Measurements from ENCODE around the gene SCAMP2.
A peak's percentile ranks its signal among the peaks of the same experiment; 100 is the strongest.

SCAMP2 gene

GRCh38 chr15:74858369-74858740, 14.8 kb downstream of the SCAMP2 start:
- no peak for DNase-seq (ENCODE audit: low read depth in 2 of 2)

GRCh38 chr15:74857671-74858368, 15.3 kb downstream of the SCAMP2 start:
- no peak for DNase-seq (ENCODE audit: low read depth in 2 of 2)

GRCh38 chr15:74857082-74857655, 16.0 kb downstream of the SCAMP2 start:
- DNase-seq (ENCODE audit: low read depth in 2 of 2): no peak

GRCh38 chr15:74856537-74856936, 16.6 kb downstream of the SCAMP2 start:
- DNase-seq (ENCODE audit: low read depth in 2 of 2): no peak

- DNase-seq (ENCODE audit: low read depth in 2 of 2): no peak
Observed at GRCh38 chr15:74855857-74856256, 17.3 kb downstream of the SCAMP2 start.

GRCh38 chr15:74854453-74855022, 18.6 kb downstream of the SCAMP2 start:
- no peak for DNase-seq (ENCODE audit: low read depth in 2 of 2)

- no peak for DNase-seq (ENCODE audit: low read depth in 2 of 2)
Observed at GRCh38 chr15:74851960-74852359, 21.2 kb downstream of the SCAMP2 start.

GRCh38 chr15:74850393-74850792, 22.8 kb downstream of the SCAMP2 start:
- DNase-seq (ENCODE audit: low read depth in 2 of 2): no peak

GRCh38 chr15:74847432-74847831, 25.7 kb downstream of the SCAMP2 start:
- no peak for DNase-seq (ENCODE audit: low read depth in 2 of 2)

- DNase-seq (ENCODE audit: low read depth in 2 of 2): no peak
Observed at GRCh38 chr15:74845581-74845980, 27.6 kb downstream of the SCAMP2 start.

GRCh38 chr15:74845208-74845568, 28.0 kb downstream of the SCAMP2 start:
- peak; percentile 39 for DNase-seq (ENCODE audit: low read depth in 2 of 2)

GRCh38 chr15:74844319-74845207, 28.6 kb downstream of the SCAMP2 start:
- DNase-seq (ENCODE audit: low read depth in 2 of 2): no peak

GRCh38 chr15:74843891-74844299, 29.3 kb downstream of the SCAMP2 start:
- DNase-seq (ENCODE audit: low read depth in 2 of 2): no peak

- no peak for DNase-seq (ENCODE audit: low read depth in 2 of 2)
Observed at GRCh38 chr15:74843445-74843828, 29.7 kb downstream of the SCAMP2 start.

- peak; percentile 91 to 92 for DNase-seq (ENCODE audit: low read depth in 2 of 2)
Observed at GRCh38 chr15:74842581-74843444, 30.4 kb downstream of the SCAMP2 start, which contains the start of gene ULK3. TSS of gene ULK3 (minus strand) at chr15:74843156. CDS start at chr15:74843105, 51 bp downstream.

GRCh38 chr15:74841891-74842373, 31.2 kb downstream of the SCAMP2 start:
- DNase-seq (ENCODE audit: low read depth in 2 of 2): no peak

GRCh38 chr15:74840851-74841775, 32.1 kb downstream of the SCAMP2 start:
- no peak for DNase-seq (ENCODE audit: low read depth in 2 of 2)

- DNase-seq (ENCODE audit: low read depth in 2 of 2): no peak
Observed at GRCh38 chr15:74839526-74840395, 33.4 kb downstream of the SCAMP2 start.
